Right lobe of liver (tissue), 6 donors: ENCODE measurements around the gene CXorf65. TPM values are rescaled to one million over a fixed set of nuclear protein-coding genes. Genes with fewer than 3 reads are reported as not detected.

Experiments
- ATAC-seq, 4 donors: fragments of 200-7000 bp; cut with Tn5 transposase; one replicate each; pipeline ENCODE4 v1.9.1; 2020; ENCODE audit warnings: mild to moderate bottlenecking in 4 of 4, moderate library complexity in 4 of 4
- DNase-seq, 3 donors: peaks; one replicate each; pipeline ENCODE4 v3.0.0-alpha.2; 2020
- H3K27ac ChIP-seq, 3 donors: fragments of 200-600 bp; one replicate each; pipeline ENCODE4 v1.8.0; 2022
- H3K27me3 ChIP-seq, 2 donors: fragments of 200-600 bp; one replicate each; pipeline ENCODE4 v1.8.0; 2022
- H3K36me3 ChIP-seq, 4 donors: fragments of 200-600 bp; sonication (generic) in 1 of 4; one replicate each; pipeline versions ENCODE4 v1.5.1 to v1.8.0; 2017 to 2022; ENCODE audit warnings: control low read depth in 1 of 4
- H3K4me1 ChIP-seq, 4 donors: fragments of 200-600 bp; sonication (generic) in 1 of 4; one replicate each; pipeline versions ENCODE4 v1.5.1 to v1.8.0; 2017 to 2022; ENCODE audit warnings: control low read depth in 1 of 4
- H3K4me3 ChIP-seq, 3 donors: fragments of 200-600 bp; one replicate each; pipeline ENCODE4 v1.8.0; 2022
- H3K9me3 ChIP-seq, 4 donors: fragments of 200-600 bp; sonication (generic) in 1 of 4; one replicate each; pipeline versions ENCODE4 v1.5.1 to v1.8.0; 2017 to 2022; ENCODE audit warnings: control low read depth in 1 of 4
- CTCF ChIP-seq, 4 donors: fragments of 200-600 bp in 3 of 4; fragments of 450-650 bp in 1 of 4; IDR thresholded peaks; one replicate each; pipeline versions ENCODE4 v1.5.1 to v1.8.0; 2016 to 2022; ENCODE audit warnings: antibody characterized with exemption in 4 of 4, mild to moderate bottlenecking in 2 of 4
- POLR2A ChIP-seq: fragments of 450-650 bp; IDR thresholded peaks from one replicate; pipeline ENCODE4 v1.6.1; 2017; ENCODE audit warnings: antibody characterized with exemption, mild to moderate bottlenecking
- WGBS: methylation state at CpG from one replicate; pipeline ENCODE4 v1.1.6; 2018; ENCODE audit warnings: low coverage, low lambda C conversion rate; ENCODE audit not compliant: insufficient coverage; ENCODE audit errors: missing lambda C conversion rate; 5-methylcytosine and 5-hydroxymethylcytosine counted together
- intact Hi-C, 2 donors: fragments of 100-400 bp; cut with DNase I; formaldehyde crosslinking; loops; one replicate each; pipeline versions ENCODE4 v1.11.2 to v1.14.1; 2022
- total RNA-seq, 6 experiments: library from RNA; depleted of rRNA in 2 of 6; stranded (reverse); fragments of >200 nt in 2 of 6; fragmentation: NEBNext Ultra II Directional in 3 of 6; extraction: Animal tissue kit (Norgen Biotek cat#: 25700) in 3 of 6; gene quantifications; one replicate each; pipeline versions ENCODE4 v1.1.0 to v1.2.4, GENCODE V29; 2016 to 2023
- donor health status: DM: no; HTN: yes; CAD: no.
- donor health status: DM: no; HTN: no; CAD: no.
- donor health status: DM: no; HTN: no; CAD: no.
- donor health status: DM: no; HTN: yes; CAD: no.
- donor health status: DM: no; HTN: yes; CAD: no.

Gene CXorf65
- total RNA-seq, 6 experiments from 2014 or later = not detected

- peak overlapping the region; percentile 36 to 54 (median 37) for H3K27ac ChIP-seq
- DNase-seq (no peak), ATAC-seq (peak in 3 of 4 donors; percentile 2 to 3 (median 3))
- WGBS = 21% methylated on average over 10 of the region's 10 CpGs
- intact Hi-C loops = no loop called here
- H3K9me3 ChIP-seq = no peaks in the 10 kb centered on the region
- peaks cover 0 to 2% (median 0%) of the 10 kb centered on the region in 4 donors for H3K4me1 ChIP-seq
- H3K36me3 ChIP-seq = no peaks in the 10 kb centered on the region
- no peak for TF ChIP-seq CTCF (IDR thresholded peaks at IDR 0.05)
- TF ChIP-seq POLR2A = no peak
- no peaks in the 10 kb centered on the region for H3K27me3 ChIP-seq
- H3K4me3 ChIP-seq = peak overlapping the region; percentile 47 to 62 (median 61)
These were observed 38.9 kb downstream of the CXorf65 start for GRCh38 chrX:71067712-71068043.

GRCh38 chrX:71067089-71067488, 39.5 kb downstream of the CXorf65 start:
- peaks cover 0 to 2% (median 0%) of the 10 kb centered on the region in 4 donors for H3K4me1 ChIP-seq

GRCh38 chrX:71060127-71060526, 46.4 kb downstream of the CXorf65 start:
- Histone ChIP-seq H3K4me1 (no peaks in the 10 kb centered on the region), H3K9me3 (no peaks in the 10 kb centered on the region), H3K27ac (no peak overlapping the region), H3K27me3 (no peaks in the 10 kb centered on the region), H3K4me3 (no peak overlapping the region), H3K36me3 (peaks cover 0 to 12% (median 0%) of the 10 kb centered on the region in 4 donors)
- DNase-seq = no peak
- TF ChIP-seq POLR2A (no peak), CTCF (IDR thresholded peaks at IDR 0.05) (no peak)
- intact Hi-C loops = no loop called here
- no peak for ATAC-seq

More at GRCh38 chrX:71067089-71067488, 39.5 kb downstream of the CXorf65 start:
- Histone ChIP-seq H3K27me3 (no peaks in the 10 kb centered on the region), H3K36me3 (no peaks in the 10 kb centered on the region), H3K27ac (peak overlapping the region in 2 of 3 donors; percentile 37 to 54), H3K9me3 (no peaks in the 10 kb centered on the region), H3K4me3 (peak overlapping the region; percentile 47 to 62 (median 61))
- TF ChIP-seq POLR2A (no peak), CTCF (IDR thresholded peaks at IDR 0.05) (no peak)
- ATAC-seq = no peak
- intact Hi-C loops = no loop called here
- no peak for DNase-seq
- WGBS = 7% methylated on average over 2 of the region's 2 CpGs

GRCh38 chrX:71057848-71058530, 48.6 kb downstream of the CXorf65 start:
- TF ChIP-seq POLR2A (no peak), CTCF (IDR thresholded peaks at IDR 0.05) (no peak)
- 64% methylated on average over 3 of the region's 3 CpGs for WGBS
- Histone ChIP-seq H3K36me3 (peaks cover 0 to 12% (median 0%) of the 10 kb centered on the region in 4 donors), H3K4me3 (no peak overlapping the region), H3K27me3 (no peaks in the 10 kb centered on the region), H3K4me1 (no peaks in the 10 kb centered on the region), H3K9me3 (no peaks in the 10 kb centered on the region), H3K27ac (no peak overlapping the region)
- no peak for DNase-seq
- intact Hi-C loops = no loop called here
- ATAC-seq = no peak

- intact Hi-C loops = no loop called here
- Histone ChIP-seq H3K27ac (no peak overlapping the region), H3K36me3 (peaks cover 0 to 12% (median 0%) of the 10 kb centered on the region in 4 donors), H3K27me3 (no peaks in the 10 kb centered on the region), H3K4me1 (no peaks in the 10 kb centered on the region), H3K9me3 (no peaks in the 10 kb centered on the region), H3K4me3 (no peak overlapping the region)
- TF ChIP-seq POLR2A (no peak), CTCF (IDR thresholded peaks at IDR 0.05) (no peak)
- ATAC-seq (no peak), DNase-seq (no peak)
These were observed 49.7 kb downstream of the CXorf65 start for GRCh38 chrX:71056867-71057266.
